ENCODE data around the gene NDUFB7. TPM values are rescaled to one million over a fixed set of nuclear protein-coding genes. Genes with fewer than 3 reads are reported as not detected.
A peak's percentile ranks its signal among the peaks of the same experiment; 100 is the strongest.
"Not testable (repeated sequence)": the region's sequence is repeated elsewhere in the genome, so short reads cannot be mapped to it uniquely, and the experiment has no call there.

Gene NDUFB7
- polyA plus RNA-seq (ENCODE audit: insufficient read length), result 67.4 TPM
- long read RNA-seq, donor 1, transcript NDUFB7-201 (3 exons, 531 nt), result major isoform, 215 of 215 reads
- long read RNA-seq, donor 1, partial matches to known transcripts, result 0 of 215 reads
- long read RNA-seq, donor 1, other reads (novel, unspliced or antisense), result 0 of 215 reads
- long read RNA-seq, donor 2, transcript NDUFB7-201 (3 exons, 531 nt), result major isoform, 176 of 183 reads
- long read RNA-seq, donor 2, partial matches to known transcripts, result 7 of 183 reads
- long read RNA-seq, donor 2, other reads (novel, unspliced or antisense), result 0 of 183 reads
- long read RNA-seq, donor 3, transcript NDUFB7-201 (3 exons, 531 nt), result major isoform, 127 of 134 reads
- long read RNA-seq, donor 3, partial matches to known transcripts, result 6 of 134 reads
- long read RNA-seq, donor 3, other reads (novel, unspliced or antisense), result 0 of 134 reads
- long read RNA-seq, donor 4, transcript NDUFB7-201 (3 exons, 531 nt), result major isoform, 46 of 57 reads
- long read RNA-seq, donor 4, partial matches to known transcripts, result 11 of 57 reads
- long read RNA-seq, donor 4, other reads (novel, unspliced or antisense), result 0 of 57 reads
- long read RNA-seq, donor 5, transcript NDUFB7-201 (3 exons, 531 nt), result major isoform, 340 of 359 reads
- long read RNA-seq, donor 5, partial matches to known transcripts, result 19 of 359 reads
- long read RNA-seq, donor 5, other reads (novel, unspliced or antisense), result 0 of 359 reads
- long read RNA-seq, donor 6, transcript NDUFB7-201 (3 exons, 531 nt), result major isoform, 203 of 224 reads
- long read RNA-seq, donor 6, partial matches to known transcripts, result 21 of 224 reads
- long read RNA-seq, donor 6, other reads (novel, unspliced or antisense), result 0 of 224 reads
- long read RNA-seq, donor 7, transcript NDUFB7-201 (3 exons, 531 nt), result major isoform, 281 of 298 reads
- long read RNA-seq, donor 7, partial matches to known transcripts, result 16 of 298 reads
- long read RNA-seq, donor 7, other reads (novel, unspliced or antisense), result 0 of 298 reads
- long read RNA-seq, donor 8, transcript NDUFB7-201 (3 exons, 531 nt), result major isoform, 74 of 75 reads
- long read RNA-seq, donor 8, partial matches to known transcripts, result 0 of 75 reads
- long read RNA-seq, donor 8, other reads (novel, unspliced or antisense), result 0 of 75 reads

DNA sequence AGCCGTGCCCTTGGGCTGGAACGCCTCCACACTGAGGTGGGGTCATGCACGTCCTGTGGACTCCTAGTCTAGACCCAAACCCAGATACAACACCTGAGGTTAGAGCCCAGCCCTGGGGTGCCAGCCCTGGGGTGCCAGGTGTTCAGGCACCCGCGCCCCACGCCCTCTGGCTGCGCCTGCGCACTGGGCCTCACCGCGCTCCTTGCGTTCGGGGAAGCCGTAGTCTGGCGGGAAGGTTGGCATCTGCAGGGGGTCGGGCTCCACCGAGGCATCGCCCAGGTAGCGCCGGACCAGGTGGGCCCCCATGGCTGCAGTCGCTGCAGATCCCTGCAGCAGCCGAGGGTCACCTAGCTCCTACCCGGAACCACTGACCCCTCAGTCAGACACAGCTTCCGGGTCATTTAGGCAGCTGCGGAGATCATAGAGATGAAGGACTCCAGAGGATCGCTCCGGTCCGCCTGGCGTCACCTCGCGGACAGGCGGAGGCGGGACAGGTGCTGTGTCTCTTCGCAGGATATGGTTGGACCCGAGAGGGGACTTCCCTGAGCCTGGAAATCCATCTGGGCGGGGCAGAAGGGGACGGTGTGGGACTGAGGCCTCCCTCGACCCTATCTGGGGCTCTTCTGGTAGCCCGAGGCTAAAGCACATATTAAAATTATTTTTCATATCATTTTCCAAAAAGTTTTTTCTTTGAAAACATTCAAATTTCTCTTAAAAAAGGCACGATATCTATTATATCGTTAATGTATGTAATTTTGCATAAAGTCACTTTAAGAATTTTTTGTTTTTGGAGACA lies at the start of gene NDUFB7:
Gene NDUFB7, minus strand, starts transcription at position 372 of the 796 bp plus-strand sequence. Its CDS starts 66 bp downstream, at position 306.
- peak; percentile 89 for DNase-seq

DNA sequence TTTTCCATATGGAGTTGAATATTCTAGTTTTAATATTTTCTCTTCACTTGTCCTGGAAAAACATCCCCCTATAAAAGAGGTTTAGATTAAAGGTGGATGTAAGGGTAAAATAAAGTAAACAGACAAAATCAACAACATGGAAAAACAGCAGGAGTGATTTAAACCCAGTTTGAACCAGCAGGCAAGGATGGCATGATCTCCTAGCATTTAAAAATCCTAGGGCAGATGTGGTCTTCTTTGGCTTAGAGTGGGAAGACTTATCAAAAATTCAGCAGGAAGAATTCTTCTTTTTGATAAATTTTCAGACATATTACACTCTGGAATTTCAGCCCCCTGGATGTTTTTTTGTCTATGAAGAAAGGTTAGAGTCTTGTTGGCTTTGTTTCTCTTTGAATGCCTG lies 47.5 kb upstream of the NDUFB7 start:
- no peak for DNase-seq

DNA sequence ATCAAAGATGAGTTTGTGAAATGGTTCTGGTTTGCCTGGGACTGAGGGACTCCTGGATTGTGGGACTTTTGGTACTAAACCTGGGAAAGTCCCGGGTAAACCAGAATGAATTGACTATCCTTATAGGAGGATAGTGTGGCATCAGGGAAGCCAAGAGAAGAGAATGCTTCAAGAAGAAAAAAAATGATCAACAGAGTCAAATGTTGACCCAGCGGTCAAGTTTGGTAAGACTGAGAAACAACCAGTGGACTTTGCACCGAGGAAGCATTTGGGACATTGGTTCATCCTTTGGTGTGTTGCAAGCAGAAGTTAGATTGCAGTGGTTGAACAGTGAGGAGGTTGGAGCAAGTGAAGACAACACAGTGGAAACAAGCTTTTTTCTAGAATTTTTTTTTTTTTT lies 44.5 kb upstream of the NDUFB7 start:
- DNase-seq, result no peak

DNA sequence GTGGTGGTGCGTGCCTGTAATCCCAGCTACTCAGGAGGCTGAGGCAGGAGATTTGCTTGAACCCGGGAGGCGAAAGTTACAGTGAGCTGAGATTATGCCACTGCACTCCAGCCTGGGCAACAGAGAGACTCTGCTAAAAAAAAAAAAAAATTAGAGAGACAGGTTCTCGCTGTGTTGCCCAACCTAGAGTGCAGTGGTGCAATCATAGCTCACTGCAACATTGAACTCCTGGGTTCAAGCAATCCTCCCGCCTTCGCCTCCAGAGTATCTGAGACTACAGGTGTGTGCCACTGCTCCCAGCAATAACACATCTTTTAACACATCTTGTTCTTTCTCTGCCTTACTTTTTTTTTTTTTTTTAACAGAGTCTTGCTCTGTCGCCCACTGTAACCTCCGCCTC lies 43.8 kb upstream of the NDUFB7 start:
- DNase-seq, result no peak

DNA sequence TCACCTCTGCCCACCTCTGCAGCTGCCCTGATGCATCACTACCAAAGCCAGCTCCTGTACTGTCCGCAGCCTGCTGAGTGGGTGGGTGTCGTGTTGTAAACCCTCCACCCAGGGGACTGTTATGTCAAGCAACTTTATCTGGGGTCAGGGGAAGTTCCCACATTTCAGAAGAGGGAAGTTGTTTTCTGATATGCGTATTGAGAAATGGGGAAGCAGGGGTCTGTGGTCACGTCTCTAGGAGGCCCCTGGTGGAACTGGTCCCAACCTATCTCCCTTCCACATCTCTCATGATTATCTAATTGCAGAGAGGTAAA lies 42.2 kb upstream of the NDUFB7 start:
- no peak for DNase-seq

DNA sequence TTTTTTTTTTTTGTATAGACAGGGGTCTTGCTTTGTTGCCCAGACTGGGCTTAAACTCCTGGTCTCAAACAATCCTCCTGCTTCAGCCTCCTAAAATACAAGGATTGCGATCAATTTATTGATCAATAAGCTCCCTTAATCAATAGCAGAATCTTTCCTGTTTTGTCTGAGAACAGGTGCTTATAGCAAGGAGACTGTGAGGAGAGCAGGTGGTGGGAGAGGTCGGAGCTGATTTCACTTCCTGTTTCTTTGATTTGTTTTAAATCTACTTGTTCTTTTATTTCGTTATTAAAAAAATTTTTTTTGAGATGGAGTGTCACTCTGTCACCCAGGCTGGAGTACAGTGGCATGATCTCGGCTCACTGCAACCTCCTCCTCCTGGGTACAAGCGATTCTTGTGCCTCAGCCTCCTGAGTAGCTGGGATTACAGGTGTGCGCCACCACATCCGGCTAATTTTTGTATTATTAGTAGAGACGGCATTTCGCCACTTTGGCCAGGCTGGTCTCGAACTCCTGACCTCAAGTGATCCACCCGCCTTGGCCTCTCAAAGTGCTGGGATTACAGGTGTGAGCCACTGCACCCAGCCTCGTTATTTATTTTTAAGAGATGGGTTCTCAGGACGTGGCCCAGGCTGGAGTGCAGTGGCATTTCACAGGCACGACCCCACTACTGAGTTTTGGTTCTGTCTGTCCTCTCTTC lies 41.7 kb upstream of the NDUFB7 start:
- not testable (repeated sequence) for DNase-seq

DNA sequence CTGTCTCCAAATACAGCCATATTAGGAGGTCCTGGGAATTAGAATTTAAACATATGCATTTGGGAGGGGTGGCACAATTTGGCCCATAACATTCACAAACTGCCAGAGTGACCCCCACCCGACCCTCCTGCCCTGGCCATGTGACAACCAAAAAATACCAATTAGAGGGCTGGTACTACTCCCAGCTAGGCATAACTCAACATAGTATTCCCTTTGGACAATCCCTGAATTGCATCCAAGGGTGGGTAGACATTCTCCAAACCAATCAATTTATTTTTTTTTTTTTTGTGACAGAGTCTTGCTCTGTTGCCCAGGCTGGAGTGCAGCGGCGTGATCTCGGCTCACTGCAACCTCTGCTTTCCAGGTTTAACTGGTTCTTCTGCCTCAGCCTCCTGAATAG lies 40.8 kb upstream of the NDUFB7 start:
- no peak for DNase-seq

DNA sequence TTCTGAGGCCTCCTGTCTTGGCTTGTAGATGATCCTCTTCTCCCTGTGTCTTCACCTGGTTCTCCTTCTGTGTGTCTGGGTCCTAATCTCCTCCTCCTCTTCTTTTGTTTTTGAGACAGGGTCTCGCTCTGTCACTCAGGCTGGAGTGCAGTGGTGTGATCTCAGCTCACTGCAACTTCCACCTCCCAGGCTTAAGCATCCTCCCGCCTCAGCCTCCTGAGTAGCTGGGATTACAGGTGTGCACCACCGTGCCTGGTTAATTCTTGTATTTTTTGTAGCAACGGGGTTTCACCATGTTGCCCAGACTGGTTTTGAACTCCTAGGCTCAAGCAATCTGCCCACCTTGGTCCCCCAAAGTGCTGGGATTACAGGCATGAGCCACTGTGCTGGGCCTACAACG lies 40.4 kb upstream of the NDUFB7 start:
- not testable (repeated sequence) for DNase-seq

DNA sequence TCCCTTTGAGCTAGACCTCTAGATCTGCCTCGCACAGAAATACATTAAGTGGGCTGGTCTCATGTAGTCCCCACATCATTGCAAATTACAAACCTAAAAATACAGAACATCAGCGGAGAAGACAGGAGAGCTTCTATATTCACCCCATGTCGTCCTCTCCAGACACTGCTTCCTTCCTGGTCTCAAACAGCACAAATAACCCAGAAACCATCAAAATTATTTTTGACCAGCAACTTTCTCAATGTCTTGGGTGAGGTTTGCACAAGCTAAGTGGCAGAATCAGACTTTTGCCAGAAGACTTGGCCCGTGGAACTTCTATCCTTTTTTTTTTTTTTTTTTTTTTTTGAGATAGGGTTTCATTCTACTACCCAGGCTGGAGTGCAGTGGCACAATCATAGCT lies 39.2 kb upstream of the NDUFB7 start:
- DNase-seq, result no peak

DNA sequence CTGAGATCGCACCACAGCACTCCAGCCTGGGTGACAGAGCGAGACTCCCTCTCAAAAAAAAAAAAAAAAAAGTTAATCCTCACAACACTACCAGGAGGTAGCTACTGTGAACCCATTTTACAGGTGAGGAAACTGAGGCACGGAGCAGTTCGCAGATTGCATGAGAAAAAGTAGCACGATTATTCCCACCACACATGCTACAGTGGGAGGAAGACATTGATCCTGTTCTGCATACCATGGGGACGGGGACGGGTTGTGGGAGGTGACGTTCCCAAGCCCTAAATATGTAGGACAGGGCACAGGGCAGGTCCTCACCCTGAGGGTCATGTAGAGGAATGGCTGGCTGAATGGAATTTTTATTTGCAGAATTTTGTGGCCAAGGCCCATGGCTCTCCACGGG lies 34.8 kb upstream of the NDUFB7 start:
- no peak for DNase-seq

DNA sequence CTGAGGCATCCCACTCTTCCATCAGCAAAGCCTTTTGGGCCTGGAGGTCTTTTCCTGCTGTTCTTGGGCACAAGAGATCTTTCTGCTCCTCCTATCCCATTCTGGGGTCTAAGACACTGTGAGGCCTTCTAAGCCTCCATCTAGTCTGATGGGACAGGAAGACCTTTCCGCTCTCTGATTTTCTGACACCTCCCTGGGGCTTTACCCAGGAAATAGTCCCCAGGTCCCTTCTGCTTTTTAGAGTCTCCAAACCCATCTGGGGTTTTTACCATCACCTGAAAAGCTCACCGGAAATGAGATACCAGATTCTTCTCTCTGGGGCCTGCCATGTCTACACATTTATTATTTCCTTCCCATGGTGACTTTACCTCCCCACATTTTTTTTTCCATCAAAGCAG lies 32.1 kb upstream of the NDUFB7 start:
- DNase-seq, result no peak

DNA sequence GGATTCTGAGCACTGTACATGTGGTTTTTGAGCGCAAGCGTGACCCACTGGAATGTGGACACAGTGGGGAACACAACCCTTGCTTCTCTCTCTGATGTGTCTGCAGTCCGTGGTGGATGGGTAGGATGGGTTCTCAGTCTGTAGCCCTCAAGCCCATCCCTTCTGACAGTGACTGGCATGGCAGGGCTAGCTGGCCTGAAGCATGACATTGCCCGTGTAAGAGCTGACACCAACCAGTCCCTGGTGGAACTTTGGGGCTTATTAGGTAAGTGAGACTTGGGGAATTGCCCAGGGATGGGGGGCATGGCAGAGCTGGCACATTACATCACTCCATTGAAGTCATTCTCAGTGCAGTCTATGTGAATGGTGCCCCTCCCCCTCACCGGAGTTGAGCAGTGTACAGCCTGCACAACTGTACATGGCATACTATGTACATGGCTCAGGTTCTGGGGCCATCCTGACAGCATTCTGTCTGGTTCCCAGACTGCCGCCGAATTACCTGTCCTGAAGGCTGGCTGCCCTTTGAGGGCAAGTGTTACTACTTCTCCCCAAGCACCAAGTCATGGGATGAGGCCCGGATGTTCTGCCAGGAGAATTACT lies 27.8 kb upstream of the NDUFB7 start:
- DNase-seq, result no peak

DNA sequence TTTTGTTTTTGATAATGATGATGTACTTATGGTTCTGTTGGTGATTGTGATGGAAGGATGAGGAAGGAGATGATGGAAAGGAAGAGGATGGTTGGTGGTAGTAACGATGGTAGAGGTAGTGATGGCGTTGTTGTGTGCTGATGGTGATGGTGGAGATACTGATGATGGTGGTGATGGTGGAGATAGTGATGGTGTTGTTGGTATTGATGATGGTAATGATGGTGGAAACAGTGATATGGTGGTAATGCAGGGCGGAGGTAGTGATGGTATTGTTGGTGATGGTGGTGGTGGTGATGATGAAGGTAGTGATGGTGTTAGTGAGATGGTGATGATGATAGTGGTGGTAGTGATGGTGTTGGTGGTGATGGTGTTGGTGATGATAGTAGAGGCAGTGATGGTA lies 23.7 kb upstream of the NDUFB7 start:
- no peak for DNase-seq

DNA sequence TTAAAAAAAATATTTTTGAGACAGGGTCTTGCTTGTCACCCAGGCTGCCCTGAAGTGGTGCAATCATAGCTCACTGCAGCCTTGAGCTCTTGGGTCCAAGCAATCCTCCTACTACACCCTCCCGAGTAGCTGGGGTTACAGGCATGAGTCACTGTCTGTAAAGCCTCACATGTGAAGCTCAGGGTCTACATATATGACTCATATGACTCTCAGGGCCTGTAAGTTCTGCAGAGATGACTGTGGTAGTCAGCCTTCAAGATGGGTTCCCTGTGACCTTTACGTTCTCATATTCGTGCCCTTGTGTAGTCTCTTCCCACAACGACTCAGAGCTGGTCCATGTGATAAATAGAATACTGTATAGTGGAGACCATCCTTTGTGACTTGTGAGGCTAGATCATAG lies 17.6 kb upstream of the NDUFB7 start:
- not testable (repeated sequence) for DNase-seq

DNA sequence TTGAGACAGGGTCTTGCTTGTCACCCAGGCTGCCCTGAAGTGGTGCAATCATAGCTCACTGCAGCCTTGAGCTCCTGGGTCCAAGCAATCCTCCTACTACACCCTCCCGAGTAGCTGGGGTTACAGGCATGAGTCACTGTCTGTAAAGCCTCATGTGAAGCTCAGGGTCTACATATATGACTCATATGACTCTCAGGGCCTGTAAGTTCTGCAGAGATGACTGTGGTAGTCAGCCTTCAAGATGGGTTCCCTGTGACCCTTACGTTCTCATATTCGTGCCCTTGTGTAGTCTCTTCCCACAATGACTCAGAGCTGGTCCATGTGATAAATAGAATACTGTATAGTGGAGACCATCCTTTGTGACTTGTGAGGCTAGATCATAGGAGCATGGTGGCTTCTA lies 13.3 kb upstream of the NDUFB7 start:
- not testable (repeated sequence) for DNase-seq

DNA sequence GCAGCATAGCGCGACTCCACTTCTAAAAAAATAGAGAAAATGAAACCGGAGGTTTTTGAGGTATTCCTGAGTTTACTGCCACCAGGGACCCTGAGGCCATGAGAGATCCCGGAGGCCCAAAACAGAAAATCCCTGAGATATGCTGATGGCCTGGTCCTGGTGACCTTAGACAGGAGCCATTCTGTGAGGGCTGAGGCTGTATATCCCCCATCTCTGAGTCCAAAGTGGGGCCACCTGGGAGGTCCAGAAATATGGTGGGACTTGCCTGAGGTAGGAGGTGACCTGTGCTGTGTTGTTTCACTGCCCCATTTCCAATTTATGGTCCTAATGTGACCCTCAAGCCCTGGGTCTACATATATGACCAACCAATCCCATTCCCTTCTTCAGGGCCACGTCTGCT lies 12.5 kb upstream of the NDUFB7 start:
- not testable (repeated sequence) for DNase-seq

DNA sequence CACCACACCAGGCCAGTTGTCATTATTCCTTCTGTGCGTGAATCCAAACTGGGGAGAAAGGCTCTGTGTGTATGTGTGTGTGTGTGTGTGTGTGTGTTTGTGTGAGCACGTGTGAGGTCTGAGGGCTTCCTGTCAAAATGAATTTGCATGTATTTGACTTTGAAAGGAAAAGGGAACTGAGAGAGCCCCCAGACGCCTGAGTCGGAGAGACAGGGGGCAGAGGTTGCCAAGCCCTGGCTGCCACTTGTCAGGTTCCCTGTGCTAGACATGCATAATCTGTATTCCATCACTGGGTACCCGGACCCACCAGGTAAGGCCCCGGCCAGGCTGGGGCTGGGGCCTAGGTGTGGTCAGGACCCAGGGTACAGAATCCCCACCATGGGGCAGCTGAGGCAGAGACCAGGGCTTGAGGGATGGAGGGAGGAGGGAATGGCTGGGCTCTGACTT lies 11.1 kb upstream of the NDUFB7 start, which contains the start of gene CLEC17A:
Gene CLEC17A, plus strand, starts transcription at position 191 of the 447 bp plus-strand sequence. Its CDS starts 77 bp downstream, at position 268.
- no peak for DNase-seq

DNA sequence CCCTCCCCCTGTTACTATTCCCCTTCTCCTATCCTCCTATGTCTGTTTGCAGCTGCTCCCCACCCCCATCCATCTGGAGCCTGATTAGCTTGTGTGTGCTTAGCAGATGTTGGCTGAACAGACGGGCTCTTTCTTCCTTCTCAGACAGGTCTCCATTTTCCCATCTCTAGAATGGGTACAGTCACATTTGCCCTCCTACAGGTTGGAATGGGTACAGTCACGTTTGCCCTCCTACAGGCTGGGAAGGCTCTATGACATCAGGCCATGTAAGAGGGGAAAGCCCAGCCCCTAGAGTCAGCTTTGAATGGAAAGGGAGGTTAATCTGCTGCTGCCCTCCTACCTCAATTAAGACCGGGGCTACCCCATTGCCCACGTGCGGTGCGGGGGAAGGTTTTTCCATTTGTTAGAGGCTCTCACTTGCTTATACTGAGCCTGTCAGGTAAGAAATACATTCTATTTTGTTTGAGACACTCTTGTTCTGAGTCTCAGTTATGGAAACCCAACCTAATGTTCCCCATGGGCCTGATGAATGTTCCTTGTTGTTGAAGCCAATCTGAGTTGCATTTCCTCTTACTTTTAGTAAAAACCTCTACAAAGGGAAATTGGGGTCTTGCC lies 8.9 kb upstream of the NDUFB7 start:
- no peak for DNase-seq

DNA sequence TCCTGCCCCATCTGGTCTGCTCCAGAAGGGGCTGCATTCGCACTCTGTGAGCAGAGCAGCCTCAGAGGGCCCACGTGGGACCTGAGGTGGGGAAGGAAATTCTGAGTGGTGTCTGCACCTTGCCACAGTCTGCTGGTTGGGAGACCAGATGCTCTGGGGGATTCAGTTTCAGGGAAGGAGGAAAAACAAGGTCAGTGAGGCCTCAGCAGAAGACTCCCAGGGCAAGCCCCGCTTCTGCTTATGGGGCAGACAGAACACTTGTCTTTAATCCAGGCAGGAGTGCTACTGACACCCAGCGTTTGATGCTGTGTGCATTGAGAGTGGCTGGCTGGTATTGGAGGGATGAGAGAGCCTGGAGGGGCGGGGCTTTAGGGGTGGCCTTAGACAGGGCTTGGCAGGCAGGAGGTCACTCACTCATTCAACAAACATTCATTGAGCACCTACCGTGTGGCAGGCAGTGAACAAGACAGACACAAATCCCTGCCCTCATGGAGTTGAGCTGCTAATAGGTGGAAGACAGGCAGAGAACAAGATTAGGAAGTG lies 6.1 kb upstream of the NDUFB7 start:
- no peak for DNase-seq

DNA sequence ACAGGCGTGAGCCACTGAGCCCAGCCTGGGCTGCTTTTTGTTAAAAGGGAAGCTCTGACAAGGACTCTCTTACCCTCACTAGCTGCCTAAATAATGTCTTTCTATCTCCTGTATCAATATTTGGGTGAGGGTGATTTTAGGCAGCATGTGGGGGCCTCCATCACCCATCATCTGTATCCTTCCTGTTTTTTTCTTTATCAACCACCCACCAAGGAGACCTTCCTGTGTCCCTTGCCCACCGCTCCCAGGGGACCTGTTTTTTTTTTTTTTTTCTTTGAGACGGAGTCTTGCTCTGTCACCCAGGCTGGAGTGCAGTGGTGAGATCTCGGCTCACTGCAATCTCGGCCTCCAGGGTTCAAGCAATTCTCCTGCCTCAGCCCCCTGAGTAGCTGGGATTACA lies 5.4 kb upstream of the NDUFB7 start:
- DNase-seq, result no peak
